HG03108 (cell line): ENCODE data around the gene H2AZ1.
"Not testable (repeated sequence)": the region's sequence is repeated elsewhere in the genome, so short reads cannot be mapped to it uniquely, and the experiment has no call there.

Experiments used
- ATAC-seq: cut with Tn5 transposase; IDR thresholded peaks from one replicate; pipeline ENCODE4 v1.9.1; 2021; ENCODE audit warnings: moderate library complexity; ENCODE audit not compliant: unreplicated experiment

Gene H2AZ1

DNA sequence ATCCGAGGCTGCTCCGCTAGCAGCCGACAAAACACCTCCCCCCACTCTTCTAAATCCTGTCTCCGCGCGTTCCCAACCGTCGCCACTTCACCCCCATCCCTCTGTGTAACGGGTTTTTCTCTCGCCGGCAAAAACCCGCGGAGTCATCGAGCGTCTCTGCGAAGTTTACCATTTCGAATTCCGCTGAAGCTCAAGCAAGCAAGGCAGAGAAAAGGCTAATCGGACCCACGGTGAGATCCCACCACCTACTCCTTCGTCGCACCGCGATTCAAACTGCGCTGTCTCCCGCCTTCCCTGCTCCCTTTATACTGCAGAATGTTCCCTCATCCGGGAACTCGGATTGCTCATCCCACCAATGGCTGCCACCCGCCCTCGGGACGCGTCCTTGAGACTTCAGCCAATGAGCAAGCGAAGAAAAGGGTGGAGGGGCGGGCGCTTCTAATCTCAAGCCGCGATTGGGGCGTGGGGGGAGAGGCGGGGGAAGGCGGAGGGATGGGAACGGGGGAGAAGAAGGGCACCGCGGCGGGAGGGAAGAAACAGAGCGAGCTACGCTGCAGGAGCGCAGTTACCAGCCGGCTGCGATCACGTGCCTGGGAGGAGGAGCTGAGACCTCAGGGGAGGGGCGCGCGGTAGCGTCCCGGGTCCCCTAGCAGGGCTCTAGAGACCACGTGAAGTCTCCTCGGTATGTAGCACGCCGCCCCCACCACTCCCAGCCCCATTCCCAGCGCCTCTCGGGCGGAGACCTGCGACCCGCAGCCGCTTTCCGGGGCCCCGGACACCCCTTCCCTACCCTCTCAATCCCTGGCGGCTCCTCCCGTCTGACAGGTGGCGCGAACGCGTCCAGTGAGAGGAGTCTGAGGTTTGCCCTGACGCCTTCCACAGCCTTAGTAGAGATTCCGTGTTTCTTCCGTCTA, at the start of gene H2AZ1:
H2AZ1 (minus strand) TSS at position 277 of the 914 bp plus-strand sequence; CDS start at position 172, 105 bp downstream.
- peak; percentile 54 for ATAC-seq

DNA sequence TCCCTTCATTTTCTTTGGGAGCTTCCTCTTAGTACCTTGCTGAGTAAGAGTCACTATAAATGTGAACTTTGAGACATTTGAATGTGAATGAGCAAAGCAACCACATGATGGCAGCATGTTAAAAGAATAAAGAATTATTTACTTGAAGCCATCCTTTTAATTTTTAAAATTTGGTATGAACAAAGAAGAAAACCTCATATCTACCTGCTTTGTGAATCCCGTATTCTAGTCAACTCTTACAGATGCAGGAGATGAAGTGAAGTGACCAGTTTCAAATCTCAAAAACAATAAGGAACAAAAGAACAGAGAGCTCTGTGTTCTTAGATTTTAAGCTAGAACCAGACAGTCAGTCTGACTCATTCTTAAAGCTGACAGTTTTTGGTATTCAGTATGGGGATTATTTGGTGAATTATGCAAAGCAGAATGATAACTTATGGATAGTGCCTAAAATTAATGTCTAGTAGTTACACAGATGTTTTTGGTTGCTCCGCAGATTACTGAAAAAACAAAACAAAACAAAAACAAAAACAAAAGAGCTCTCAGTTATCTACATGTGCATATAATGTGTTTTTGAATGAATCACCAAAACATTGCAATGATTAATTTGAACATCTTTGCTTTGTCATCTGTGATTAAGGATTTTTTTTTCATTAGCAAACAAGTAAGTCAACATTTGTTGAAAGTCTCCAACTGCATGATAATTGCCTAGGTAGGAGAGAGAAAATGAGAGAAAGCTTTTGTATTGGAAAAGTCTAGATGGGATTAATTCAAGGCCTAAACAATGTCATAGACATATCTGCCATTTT, 48.2 kb upstream of the H2AZ1 start:
- no peak for ATAC-seq

DNA sequence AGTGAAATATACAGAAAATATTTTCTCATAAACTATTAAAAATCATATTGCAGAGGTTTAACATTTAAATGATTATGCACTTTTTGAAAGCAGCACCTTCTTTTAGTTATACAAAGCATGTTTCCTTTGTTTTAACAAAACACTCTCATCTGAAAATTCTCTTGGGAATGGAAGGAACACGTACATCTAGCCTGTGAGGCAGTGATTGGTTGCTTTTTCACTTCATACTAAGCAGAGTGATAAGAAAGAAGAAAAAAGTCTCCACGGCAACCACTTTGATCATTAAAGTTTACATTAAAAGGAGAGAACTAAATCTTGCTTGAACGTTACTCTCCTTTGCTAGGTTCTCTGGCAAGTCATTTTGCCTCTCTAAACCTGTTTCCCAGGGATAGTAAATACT, 41.7 kb upstream of the H2AZ1 start:
- no peak for ATAC-seq

DNA sequence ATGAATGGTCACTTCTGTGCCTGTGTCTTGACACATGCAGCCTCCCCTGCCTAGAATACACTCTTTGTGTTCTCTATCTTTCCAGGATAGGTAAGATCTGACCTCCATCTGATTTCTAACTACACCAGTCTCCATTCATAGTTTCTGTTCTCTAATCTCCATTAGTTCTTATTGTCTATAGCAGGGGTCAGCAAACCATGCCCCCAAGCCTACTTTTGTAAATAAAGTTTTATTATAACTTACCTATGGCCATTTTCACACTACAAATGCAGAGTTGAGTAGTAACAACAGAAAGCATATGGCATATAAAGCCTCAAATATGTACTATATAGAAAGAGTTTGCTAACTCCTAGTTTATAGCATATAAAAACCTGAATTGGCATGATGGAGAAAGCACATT, 37.6 kb upstream of the H2AZ1 start:
- ATAC-seq: no peak

DNA sequence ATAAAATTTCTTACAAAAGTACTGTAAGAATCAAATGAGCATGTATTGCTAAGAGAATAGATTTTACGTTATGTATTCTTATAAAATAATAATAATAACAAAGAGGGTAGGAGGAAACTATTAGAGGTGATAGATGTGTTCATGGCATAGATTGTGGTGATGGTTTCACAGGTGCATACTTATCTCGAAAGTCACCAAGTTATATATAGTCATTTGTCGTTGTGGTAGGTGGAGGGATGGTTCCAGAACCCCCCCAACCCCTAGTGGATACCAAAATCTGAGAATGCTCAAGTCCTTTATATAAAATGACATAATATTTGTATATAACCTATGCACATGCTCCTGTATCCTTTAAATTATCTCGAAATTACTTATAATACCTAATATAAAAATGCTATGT, 36.7 kb upstream of the H2AZ1 start:
- no peak for ATAC-seq

DNA sequence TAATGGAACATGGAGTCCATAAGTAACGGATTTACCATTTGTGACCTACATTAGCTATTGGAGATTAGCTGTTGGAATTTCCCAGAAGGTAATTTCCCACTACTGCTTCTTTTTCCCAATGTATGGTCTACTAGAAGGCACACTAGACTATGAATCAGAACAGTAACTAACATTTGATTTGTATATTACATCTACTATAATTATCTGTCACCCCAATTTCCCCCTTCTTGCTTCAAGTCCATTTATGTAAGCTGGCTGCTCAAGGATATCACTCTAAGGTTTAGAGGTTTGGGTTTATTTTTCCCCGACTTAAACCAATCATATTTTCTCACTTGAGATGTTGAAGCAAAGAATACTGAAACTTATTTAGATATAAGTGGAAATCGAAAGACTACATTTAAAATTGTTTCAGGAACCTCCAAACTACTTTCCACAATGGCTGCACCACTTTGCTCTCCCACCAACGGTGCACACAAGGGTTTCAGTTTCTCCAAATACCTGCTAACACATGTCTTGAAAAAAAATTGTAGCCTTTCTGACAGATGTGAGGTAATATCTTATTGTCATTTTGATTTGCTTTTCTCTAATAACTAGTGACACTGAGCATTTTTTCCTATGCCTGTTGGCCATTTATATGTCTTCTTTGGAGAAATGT, 33.3 kb upstream of the H2AZ1 start:
- ATAC-seq: no peak

DNA sequence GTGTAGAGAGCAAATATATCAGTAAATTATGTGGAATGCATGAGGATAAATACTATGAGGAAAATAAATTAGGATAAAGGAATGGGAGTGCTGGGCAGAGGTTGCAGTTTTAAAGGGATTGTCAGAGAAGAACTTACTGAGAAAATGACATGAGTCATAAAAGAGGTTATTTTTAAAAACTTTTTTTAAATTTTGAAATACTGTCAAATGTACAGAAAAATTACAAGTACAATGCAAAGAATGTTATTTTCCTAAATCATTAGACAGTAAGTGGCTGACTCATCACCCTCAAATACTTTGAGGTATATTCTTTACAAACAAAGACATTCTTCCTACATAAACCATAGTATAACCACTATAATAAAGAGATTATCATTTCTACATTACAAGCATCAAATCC, 29.8 kb upstream of the H2AZ1 start:
- ATAC-seq: no peak

DNA sequence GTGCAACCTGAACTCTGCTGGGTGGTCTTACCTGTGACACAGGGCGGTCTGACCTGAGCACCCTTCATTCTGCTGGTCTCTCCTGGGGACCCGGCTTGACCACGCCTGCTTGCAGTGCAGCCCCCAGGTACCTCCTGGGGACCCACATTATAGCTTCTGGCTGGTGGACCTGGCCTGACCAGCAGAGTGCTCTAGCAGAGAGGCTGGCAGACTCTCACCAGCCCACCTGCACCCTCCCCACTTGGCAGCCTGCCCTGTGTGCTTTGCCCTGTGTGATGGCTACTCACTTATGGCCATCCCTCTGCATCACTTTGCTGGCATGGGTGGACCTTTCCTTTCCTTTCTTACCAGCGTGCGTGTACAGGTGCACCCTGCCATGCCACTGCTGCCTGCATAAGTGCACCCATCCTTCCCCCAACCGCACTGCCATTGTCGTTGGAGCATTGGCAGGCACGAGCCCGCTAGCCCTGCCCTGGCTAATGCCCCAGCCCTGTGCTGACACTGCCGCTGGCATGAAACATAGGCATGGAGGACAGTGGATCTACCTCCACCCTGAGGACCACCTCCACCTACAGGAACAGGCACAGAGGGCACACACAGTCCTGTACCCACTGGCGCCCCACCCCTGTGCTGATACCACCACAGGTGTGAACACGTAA, 21.5 kb upstream of the H2AZ1 start:
- ATAC-seq: no peak

DNA sequence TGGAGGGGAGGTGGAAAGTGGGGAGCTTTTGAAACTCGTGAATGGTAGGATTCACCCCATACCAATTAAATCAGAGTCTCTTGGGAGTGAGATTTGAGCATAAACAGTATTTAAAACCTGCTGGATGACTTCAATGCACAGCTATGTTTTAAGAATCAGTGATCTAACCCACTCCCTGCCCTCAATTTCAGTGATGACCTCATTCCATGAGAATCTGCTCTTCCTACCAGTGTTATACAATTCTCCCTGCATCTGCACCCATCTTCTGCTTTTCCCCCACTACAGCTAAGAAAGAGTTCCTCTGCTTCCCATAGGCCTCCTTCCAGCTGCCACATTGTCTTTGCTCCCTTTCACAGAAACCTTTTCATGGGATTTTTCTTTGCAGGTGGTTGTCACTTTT, 18.3 kb upstream of the H2AZ1 start:
- no peak for ATAC-seq

DNA sequence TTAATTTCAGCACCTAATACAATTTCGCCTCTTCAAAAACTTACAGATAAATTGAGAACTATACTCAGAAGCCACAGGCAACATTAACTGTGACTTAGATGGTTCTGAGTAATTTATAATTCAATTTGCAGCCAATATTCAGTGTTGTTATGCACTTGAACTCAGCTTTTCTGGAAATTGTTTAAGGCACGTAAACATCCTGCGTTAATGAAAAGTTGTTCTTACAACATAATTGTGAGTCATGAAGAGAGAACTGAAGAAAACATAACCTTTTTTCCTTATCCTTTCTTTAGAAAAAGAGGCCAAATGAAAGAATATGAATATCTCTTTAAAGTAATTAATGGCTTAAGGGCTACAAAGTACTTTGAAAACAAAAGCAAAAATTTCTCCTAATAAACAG, 16.6 kb upstream of the H2AZ1 start:
- no peak for ATAC-seq

DNA sequence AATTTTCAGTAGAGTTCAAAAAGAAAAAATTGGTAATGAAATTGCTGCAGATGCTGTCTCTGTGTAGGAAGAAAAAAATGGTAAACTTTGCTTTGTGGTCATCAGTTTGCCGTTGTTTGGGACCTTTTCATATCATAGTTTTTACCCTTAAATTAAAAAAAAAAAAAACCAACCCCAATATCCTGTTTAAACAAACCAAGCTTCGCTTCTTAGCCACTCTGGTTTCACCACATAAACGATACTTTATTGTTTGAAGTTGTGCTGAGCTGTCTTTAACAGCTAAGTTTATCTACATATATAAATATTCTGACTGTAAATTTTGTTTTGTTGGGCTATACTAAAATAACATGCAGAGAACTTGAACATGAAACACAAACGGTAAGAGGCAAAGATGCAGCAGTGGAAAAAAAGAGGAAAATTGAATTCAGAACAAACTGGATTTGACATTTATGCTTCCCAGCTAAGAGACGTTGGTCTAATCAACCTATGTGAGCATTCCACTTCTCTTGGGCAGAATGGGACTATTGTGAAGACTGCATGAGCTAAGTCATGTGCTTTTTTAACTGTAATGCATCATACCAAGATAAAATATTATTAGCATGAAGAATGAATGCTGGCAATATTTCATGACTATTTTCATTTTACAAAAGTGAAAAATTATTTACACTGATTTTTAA, 15.7 kb upstream of the H2AZ1 start:
- ATAC-seq: no peak

DNA sequence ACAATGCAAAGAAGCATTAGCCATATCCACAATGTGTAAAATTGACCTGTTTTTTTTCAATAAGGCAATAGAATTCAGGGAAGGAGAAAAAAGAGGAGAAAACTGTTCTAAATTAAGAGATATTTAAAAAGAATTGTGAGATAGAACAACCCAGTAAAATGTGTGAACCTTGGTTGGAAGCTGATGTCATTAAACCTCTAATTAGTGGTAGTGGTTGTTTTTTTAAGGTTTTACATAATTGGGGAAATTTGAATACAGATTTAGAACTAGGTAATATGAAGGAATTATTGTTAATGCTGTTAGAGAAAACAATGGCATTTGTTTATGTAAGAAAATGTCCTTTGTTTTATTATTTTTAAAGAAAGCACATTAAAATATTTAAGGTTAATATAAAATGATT, 15.1 kb upstream of the H2AZ1 start:
- ATAC-seq: no peak

DNA sequence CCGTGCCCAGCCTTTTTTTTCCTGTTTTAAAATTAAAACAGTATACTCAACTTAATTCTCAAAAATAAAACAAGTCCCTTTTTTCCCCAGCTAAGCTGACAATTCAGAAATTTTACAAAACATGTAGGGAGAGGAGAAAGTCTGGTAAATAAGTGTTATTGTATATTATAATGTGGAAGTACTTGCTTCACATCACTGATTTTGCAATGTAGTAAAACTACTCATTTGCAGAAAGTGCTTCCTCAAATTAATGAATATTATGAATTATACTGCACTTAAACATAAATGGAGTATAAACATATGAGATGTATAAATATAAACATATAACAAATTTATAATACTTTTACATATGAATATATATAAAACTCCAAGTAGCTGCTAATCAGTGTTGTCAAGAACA, 11.6 kb upstream of the H2AZ1 start:
- ATAC-seq: no peak

DNA sequence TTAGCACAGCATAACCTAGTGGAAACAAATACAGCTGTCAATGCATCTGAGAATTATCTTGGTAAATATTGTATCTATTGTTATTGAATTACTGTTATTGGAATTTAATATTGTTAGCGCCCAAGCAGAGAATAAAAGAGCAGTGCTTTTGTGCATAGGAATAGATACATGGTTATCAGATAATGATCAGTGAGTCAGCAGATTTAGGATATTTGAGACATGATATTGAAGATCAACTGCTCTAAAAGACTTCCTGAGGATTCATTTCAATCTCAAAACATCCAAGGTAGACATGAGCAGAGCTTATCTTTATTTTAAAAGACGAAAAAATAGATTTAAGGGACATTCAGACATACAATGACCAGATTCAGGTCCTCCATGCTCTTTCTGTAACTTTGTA, 10.6 kb upstream of the H2AZ1 start:
- no peak for ATAC-seq

DNA sequence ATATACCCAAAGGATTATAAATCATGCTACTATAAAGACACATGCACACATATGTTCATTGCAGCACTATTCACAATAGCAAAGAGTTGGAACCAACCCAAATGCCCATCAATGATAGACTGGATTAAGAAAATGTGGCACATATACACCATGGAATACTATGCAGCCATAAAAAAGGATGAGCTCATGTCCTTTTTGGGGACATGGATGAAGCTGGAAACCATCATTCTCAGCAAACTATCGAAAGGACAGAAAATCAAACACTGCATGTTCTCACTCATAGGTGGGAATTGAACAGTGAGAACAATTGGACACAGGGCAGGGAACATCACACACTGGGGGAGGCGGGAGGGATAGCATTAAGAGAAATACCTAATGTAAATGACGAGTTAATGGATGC, 8.1 kb upstream of the H2AZ1 start:
- not testable (repeated sequence) for ATAC-seq

DNA sequence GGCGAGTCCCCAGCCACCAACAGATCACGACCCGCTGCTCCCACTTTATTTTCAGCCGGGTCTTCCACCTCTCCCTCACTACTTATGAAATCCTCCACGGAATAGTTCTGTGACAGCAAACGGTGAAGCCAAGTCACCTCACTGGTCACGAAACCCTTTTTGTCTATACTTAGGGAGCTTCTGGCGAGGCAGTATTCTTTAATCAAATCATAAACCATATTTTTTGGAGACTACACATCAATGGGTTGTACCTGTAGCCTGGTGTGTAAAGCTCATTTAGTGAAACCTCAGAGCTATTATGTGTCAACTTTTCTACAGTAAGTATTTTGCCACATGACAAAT, 809 bp upstream of the H2AZ1 start:
- no peak for ATAC-seq

DNA sequence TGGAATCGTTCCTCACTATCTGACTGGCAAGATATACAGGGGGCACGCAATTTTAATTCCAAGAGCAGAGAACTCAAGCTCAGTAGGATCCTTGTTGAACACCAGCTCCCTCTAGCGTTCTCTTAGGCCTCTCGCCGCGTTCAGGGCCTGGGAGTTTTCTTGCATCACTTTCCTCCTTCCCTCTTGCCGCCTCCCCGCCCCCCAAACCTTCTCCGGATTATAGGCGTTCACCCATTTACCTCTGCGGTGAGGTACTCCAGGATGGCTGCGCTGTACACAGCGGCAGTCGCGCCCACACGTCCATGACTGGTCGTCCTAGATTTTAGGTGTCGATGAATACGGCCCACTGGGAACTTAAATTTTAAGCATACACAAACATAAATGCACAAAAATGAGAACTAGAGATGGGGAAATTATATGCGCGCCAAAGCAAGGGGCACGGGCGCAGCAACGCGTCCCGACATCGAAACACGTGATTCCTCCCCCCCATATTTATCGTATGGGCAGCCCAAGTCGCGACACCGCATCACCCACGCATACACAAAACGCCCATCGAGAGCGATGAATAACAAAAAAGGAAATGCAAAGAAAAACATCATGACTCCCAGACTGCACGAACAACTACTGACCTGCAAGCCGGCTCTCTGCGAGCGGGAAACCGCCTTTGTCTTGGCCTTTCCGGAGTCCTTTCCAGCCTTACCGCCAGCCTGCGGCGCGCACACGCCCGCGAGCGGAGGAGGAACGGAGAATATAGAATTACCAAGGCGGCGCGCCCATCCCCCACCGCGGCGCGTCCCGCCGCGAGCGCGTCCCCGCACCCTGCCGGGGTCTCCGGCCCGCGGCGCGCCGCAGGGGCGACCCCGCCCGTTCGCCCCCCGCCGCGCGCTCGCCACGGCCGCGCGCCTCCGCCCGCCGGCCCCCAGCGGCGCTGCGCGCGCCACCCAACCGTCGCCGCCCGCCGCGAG, 759 bp downstream of the H2AZ1 start:
- ATAC-seq: peak; percentile 28

DNA sequence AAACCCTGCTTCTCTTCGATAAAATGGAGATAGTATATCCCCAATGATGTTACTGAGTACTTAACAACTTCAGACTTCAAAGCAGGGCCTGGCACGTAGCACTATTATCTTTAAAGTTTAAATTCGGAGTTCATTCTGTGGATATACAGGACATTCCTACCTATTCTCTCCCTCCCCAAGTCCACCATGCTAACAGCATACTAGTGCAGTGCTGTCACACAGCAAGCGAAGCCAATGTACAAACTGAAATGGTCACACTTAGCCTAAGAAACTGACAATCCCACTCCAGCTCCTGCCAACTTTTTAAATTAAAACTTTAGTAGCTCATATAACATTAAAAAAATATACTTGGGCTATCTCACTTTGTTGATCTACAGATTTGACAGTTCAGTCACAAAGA, 2.5 kb downstream of the H2AZ1 start:
- ATAC-seq: no peak

DNA sequence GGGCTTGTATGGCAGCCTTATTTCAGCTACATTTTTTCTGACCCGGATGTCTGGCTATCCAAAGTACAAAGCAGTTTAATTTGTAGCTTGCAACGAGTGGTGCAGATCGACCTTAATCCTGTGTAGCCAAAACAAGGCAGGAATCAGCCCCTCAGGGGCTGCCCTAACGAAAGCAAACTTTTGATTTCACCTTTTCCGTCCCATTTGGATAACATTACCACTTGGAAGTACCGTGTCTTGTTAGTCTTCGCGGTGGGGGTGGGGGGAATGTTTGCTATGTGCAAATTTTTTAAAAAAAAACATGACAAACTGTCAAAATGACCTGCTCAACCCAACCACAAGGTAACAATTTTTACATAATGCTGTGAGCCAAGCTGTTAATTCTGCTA, 2.9 kb downstream of the H2AZ1 start:
- ATAC-seq: no peak
